Neural cell (in vitro differentiated cells): ENCODE data around the gene ANAPC2.

Experiments
- EP300 ChIP-seq: fragments of 450-650 bp; conservative IDR thresholded peaks from 2 replicates; pipeline ENCODE4 v1.6.1; 2014; ENCODE audit warnings: antibody characterized with exemption, mild to moderate bottlenecking, moderate library complexity; ENCODE audit not compliant: poor library complexity, severe bottlenecking
- EZH2 ChIP-seq: fragments of 200-600, 300-800 bp; shearing (Covaris generic), sonication (generic); IDR thresholded peaks from 2 replicates; pipeline ENCODE4 v1.6.1; 2014; ENCODE audit warnings: antibody characterized with exemption, low read length, borderline replicate concordance, mild to moderate bottlenecking; ENCODE audit not compliant: insufficient read depth, poor library complexity, severe bottlenecking
- MXI1 ChIP-seq: fragments of 450-650 bp; conservative IDR thresholded peaks from 2 replicates; pipeline ENCODE4 v1.6.1; 2014; ENCODE audit warnings: antibody characterized with exemption, mild to moderate bottlenecking; ENCODE audit not compliant: poor library complexity, severe bottlenecking
- POLR2AphosphoS5 ChIP-seq: IDR thresholded peaks from 2 replicates; pipeline ENCODE4 v1.6.1; 2012
- RAD21 ChIP-seq: fragments of 450-650 bp; conservative IDR thresholded peaks from 2 replicates; pipeline ENCODE4 v1.6.1; 2014; ENCODE audit warnings: antibody characterized with exemption, mild to moderate bottlenecking, moderate library complexity
- SMC3 ChIP-seq: fragments of 450-650 bp; conservative IDR thresholded peaks from 2 replicates; pipeline ENCODE4 v1.6.1; 2014; ENCODE audit warnings: antibody characterized with exemption, mild to moderate bottlenecking, moderate library complexity; ENCODE audit not compliant: poor library complexity
- TAF1 ChIP-seq: IDR thresholded peaks from 2 replicates; pipeline ENCODE4 v1.6.1; 2012; ENCODE audit warnings: low read depth
- TF ChIP-seq, protein P1 (sequence below): fragments of 450-650 bp; IDR thresholded peaks from 2 replicates; pipeline ENCODE4 v1.5.1; 2014; ENCODE audit warnings: antibody characterized with exemption, mild to moderate bottlenecking, moderate library complexity; ENCODE audit not compliant: poor library complexity, severe bottlenecking
- TF ChIP-seq, protein P2 (sequence below): IDR thresholded peaks from 2 replicates; pipeline ENCODE4 v1.6.1; 2012; ENCODE audit warnings: borderline replicate concordance

DNA sequence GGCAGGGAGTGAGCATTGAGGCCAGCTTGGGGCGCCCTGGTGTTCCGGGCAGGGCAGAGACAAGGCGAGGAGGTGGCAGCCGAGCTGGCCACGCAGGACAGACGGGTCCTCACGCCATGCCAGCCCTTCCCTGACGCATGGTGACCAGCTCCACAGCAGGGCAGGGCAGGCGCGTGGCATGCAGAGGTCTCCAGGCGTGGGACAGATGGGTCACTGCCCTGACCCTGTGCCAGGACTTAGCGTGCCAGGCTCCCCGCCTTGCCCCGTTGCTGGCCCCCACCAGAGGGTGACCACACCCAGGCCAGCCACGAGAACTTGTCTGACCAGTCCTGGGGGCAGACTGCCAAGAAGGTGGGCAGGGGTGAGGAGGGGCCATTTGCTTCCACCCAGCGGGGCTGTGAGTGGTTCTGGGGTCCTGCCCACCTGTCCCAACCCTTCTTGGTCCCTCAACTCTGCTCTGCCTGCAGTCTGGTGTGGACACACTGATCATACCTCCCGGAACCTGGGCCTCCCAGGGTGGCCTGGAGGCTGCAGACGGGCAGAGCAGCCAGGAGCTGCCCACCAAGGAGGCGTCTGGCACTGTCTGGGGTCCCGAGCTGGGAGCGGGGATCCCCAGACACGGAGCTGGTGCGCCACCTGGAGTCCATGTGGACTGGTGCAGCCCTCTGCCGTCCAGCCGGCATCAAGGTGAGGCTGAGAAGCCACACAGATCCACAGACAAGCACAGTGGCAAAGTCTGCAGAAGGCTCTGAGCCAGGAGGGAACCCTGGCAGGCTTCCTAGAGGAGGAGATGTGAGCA lies 38.9 kb upstream of the ANAPC2 start, which contains the start of gene RNF224:
- TF ChIP-seq, protein P1, sequence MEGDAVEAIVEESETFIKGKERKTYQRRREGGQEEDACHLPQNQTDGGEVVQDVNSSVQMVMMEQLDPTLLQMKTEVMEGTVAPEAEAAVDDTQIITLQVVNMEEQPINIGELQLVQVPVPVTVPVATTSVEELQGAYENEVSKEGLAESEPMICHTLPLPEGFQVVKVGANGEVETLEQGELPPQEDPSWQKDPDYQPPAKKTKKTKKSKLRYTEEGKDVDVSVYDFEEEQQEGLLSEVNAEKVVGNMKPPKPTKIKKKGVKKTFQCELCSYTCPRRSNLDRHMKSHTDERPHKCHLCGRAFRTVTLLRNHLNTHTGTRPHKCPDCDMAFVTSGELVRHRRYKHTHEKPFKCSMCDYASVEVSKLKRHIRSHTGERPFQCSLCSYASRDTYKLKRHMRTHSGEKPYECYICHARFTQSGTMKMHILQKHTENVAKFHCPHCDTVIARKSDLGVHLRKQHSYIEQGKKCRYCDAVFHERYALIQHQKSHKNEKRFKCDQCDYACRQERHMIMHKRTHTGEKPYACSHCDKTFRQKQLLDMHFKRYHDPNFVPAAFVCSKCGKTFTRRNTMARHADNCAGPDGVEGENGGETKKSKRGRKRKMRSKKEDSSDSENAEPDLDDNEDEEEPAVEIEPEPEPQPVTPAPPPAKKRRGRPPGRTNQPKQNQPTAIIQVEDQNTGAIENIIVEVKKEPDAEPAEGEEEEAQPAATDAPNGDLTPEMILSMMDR = peak; percentile 93
- TF ChIP-seq, protein P2, sequence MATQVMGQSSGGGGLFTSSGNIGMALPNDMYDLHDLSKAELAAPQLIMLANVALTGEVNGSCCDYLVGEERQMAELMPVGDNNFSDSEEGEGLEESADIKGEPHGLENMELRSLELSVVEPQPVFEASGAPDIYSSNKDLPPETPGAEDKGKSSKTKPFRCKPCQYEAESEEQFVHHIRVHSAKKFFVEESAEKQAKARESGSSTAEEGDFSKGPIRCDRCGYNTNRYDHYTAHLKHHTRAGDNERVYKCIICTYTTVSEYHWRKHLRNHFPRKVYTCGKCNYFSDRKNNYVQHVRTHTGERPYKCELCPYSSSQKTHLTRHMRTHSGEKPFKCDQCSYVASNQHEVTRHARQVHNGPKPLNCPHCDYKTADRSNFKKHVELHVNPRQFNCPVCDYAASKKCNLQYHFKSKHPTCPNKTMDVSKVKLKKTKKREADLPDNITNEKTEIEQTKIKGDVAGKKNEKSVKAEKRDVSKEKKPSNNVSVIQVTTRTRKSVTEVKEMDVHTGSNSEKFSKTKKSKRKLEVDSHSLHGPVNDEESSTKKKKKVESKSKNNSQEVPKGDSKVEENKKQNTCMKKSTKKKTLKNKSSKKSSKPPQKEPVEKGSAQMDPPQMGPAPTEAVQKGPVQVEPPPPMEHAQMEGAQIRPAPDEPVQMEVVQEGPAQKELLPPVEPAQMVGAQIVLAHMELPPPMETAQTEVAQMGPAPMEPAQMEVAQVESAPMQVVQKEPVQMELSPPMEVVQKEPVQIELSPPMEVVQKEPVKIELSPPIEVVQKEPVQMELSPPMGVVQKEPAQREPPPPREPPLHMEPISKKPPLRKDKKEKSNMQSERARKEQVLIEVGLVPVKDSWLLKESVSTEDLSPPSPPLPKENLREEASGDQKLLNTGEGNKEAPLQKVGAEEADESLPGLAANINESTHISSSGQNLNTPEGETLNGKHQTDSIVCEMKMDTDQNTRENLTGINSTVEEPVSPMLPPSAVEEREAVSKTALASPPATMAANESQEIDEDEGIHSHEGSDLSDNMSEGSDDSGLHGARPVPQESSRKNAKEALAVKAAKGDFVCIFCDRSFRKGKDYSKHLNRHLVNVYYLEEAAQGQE = no peak
- TF ChIP-seq EZH2 (no peak), POLR2AphosphoS5 (no peak), EP300 (no peak), TAF1 (no peak), RAD21 (peak; percentile 90), SMC3 (peak; percentile 90), MXI1 (no peak)
